IgD-negative memory B cell (primary cell): ENCODE data around the gene MRPL50. TPM values are rescaled to one million over a fixed set of nuclear protein-coding genes. Genes with fewer than 3 reads are reported as not detected.

Source experiments
- H3K27ac Mint-ChIP-seq, 3 donors: one replicate each; pipeline ENCODE4 v1.8.0; 2020 to 2022; ENCODE audit warnings: mild to moderate bottlenecking in 3 of 3, mixed read lengths in 3 of 3, moderate library complexity in 1 of 3
- H3K27me3 Mint-ChIP-seq: one replicate; pipeline ENCODE4 v1.8.0; 2021; ENCODE audit warnings: mixed read lengths
- H3K36me3 Mint-ChIP-seq: one replicate; pipeline ENCODE4 v1.8.0; 2020; ENCODE audit warnings: mild to moderate bottlenecking, mixed read lengths
- H3K4me1 Mint-ChIP-seq, 3 donors: one replicate each; pipeline ENCODE4 v1.8.0; 2020 to 2022; ENCODE audit warnings: mixed read lengths in 3 of 3, mild to moderate bottlenecking in 1 of 3
- H3K4me3 Mint-ChIP-seq, 4 donors: one replicate each; pipeline ENCODE4 v1.8.0; 2020 to 2022; ENCODE audit warnings: mild to moderate bottlenecking in 4 of 4, mixed read lengths in 4 of 4, moderate library complexity in 3 of 4
- H3K9me3 Mint-ChIP-seq, 3 donors: one replicate each; pipeline ENCODE4 v1.8.0; 2020 to 2021; ENCODE audit warnings: mixed read lengths in 3 of 3, mild to moderate bottlenecking in 1 of 3
- polyA plus RNA-seq: library from polyadenylated mRNA; unstranded; fragments of 300-500 nt; fragmentation: Illumina TruSeq; gene quantifications from one replicate; pipeline ENCODE4 v1.2.3, GENCODE V29; 2021

The MRPL50 gene
- polyA plus RNA-seq, 1 donor from 2014 or later: 14.4 TPM

- no peaks in the 10 kb centered on the region for H3K27me3 Mint-ChIP-seq
- no peak overlapping the region for H3K4me3 Mint-ChIP-seq
- no peak overlapping the region for H3K27ac Mint-ChIP-seq
- peaks cover 0 to 7% (median 2%) of the 10 kb centered on the region in 3 donors for H3K9me3 Mint-ChIP-seq
- H3K36me3 Mint-ChIP-seq: peaks cover 8% of the 10 kb centered on the region
- peaks cover 14 to 34% (median 20%) of the 10 kb centered on the region in 3 donors for H3K4me1 Mint-ChIP-seq
These were observed 31.3 kb upstream of the MRPL50 start for GRCh38 chr9:101429736-101430135.

DNA sequence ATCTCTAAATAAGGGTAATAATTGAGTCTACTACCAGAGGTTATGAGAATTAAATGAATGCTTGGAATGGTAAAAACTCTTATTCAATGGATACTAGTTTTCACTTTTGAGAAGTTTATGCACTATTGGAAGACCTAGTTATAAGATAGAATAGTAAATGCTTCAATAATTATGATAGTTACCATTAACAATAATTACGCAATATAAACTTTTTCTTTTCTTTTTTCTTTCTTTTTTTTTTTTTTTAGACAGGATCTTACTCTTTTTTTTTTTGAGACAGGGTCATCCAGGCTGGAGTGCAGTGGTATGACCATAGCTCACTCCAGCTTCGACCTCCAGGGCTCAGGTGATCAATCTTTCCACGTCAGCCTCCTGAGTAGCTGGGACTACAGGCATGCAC lies 30.5 kb upstream of the MRPL50 start:
- H3K27me3 Mint-ChIP-seq: no peaks in the 10 kb centered on the region
- H3K4me1 Mint-ChIP-seq: peaks cover 14 to 32% (median 20%) of the 10 kb centered on the region in 3 donors
- no peak overlapping the region for H3K27ac Mint-ChIP-seq
- no peak overlapping the region for H3K4me3 Mint-ChIP-seq
- H3K9me3 Mint-ChIP-seq: peaks cover 0 to 9% (median 4%) of the 10 kb centered on the region in 3 donors
- H3K36me3 Mint-ChIP-seq: peaks cover 8% of the 10 kb centered on the region

DNA sequence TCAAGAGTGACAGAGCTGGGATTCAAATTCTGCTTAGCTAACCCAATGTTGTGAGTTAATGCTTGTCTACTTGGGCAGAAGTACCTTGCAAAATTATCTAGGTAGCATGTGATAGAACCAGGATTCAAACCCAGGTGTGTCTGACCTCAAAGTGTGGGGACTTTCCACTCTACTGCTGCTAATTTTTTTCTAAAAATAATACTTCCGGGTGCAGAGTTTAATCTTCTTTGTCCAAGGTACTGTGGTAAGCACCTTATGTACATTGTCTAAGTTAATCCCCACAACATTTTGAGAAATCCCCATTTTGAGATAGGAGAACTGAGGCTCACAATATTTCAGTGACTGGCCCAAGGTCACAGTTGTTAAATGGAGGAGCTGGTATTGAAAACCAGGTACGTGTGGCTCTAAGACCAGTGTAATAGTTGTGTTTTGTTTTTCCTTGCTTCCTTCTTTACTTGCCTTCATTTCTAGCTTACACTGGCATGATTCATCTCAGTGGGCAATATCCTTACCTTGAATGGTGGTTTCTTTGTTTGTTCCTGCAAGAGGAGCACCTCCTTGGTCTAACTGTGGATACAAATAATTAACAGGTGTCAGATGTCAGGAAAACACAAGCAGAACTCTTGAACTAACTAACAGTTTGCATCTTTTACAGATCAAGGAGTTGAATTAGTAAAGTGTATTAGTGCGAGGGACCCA lies 29.7 kb upstream of the MRPL50 start:
- Mint-ChIP-seq H3K9me3 (peaks cover 0 to 9% (median 2%) of the 10 kb centered on the region in 3 donors), H3K27ac (peak overlapping the region; percentile 19 to 92 (median 71)), H3K4me3 (peak overlapping the region; percentile 1 to 65 (median 11)), H3K27me3 (no peaks in the 10 kb centered on the region), H3K4me1 (peaks cover 14 to 32% (median 20%) of the 10 kb centered on the region in 3 donors), H3K36me3 (peaks cover 8% of the 10 kb centered on the region)

GRCh38 chr9:101427358-101427757 lies 28.9 kb upstream of the MRPL50 start:
- H3K9me3 Mint-ChIP-seq: peaks cover 0 to 9% (median 2%) of the 10 kb centered on the region in 3 donors

DNA sequence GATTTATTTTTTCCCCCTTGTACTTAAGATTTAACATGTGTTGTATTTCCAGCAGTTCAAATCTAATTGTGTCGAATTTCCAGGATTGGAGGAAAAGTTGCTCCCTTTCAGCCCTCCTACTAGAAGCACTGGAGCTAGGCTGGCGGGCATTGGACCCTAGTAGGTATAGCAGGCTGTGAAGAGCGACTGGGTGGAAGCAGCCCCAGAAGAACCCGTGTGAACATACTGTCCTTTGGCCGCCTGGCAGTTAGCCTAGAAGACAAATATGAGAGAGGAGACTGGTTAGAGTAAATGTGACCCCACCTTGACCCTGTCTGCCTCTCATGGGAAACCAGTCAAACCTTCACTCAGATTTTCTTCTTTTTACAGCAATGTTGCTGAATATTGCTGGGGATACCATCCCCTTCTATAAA lies 23.2 kb upstream of the MRPL50 start:
- H3K9me3 Mint-ChIP-seq: peaks cover 8 to 13% (median 9%) of the 10 kb centered on the region in 3 donors
- H3K27ac Mint-ChIP-seq: peak overlapping the region in 1 of 3 donors; percentile 27
- peaks cover 6% of the 10 kb centered on the region for H3K36me3 Mint-ChIP-seq
- no peaks in the 10 kb centered on the region for H3K27me3 Mint-ChIP-seq
- peaks cover 0 to 11% (median 0%) of the 10 kb centered on the region in 3 donors for H3K4me1 Mint-ChIP-seq
- no peak overlapping the region for H3K4me3 Mint-ChIP-seq

More at GRCh38 chr9:101427358-101427757, 28.9 kb upstream of the MRPL50 start:
- Mint-ChIP-seq H3K36me3 (peaks cover 8% of the 10 kb centered on the region), H3K27me3 (no peaks in the 10 kb centered on the region), H3K4me3 (peak overlapping the region in 2 of 4 donors; percentile 1 to 19), H3K27ac (peak overlapping the region; percentile 19 to 78 (median 71)), H3K4me1 (peaks cover 14 to 32% (median 20%) of the 10 kb centered on the region in 3 donors)

DNA sequence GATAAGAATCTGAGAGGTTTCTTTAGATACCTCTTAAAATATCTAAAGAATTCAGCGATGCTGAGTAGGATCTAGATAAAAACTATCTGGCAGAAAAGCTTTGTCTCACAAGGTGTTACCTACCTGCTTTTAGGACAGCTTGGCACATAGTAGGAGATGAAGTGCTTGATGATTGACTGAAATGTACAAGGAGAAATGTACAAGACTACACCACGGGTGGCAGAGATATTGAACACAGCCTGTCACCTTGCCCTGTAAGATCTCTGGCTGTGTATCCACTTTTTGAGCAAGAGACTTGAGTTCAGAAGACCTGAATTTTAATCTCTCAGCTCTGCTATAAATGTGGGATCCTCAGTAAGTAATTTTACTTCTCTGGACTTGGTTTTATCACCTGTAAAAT lies 21.4 kb upstream of the MRPL50 start:
- H3K36me3 Mint-ChIP-seq: peaks cover 6% of the 10 kb centered on the region
- peaks cover 12 to 16% (median 15%) of the 10 kb centered on the region in 3 donors for H3K9me3 Mint-ChIP-seq
- peaks cover 0 to 4% (median 0%) of the 10 kb centered on the region in 3 donors for H3K4me1 Mint-ChIP-seq
- no peaks in the 10 kb centered on the region for H3K27me3 Mint-ChIP-seq
- H3K27ac Mint-ChIP-seq: no peak overlapping the region
- no peak overlapping the region for H3K4me3 Mint-ChIP-seq

GRCh38 chr9:101418518-101419430 lies 20.4 kb upstream of the MRPL50 start:
- peaks cover 13 to 19% (median 19%) of the 10 kb centered on the region in 3 donors for H3K9me3 Mint-ChIP-seq
- H3K4me3 Mint-ChIP-seq: no peak overlapping the region
- peaks cover 6% of the 10 kb centered on the region for H3K36me3 Mint-ChIP-seq
- H3K4me1 Mint-ChIP-seq: peaks cover 0 to 4% (median 0%) of the 10 kb centered on the region in 3 donors
- H3K27ac Mint-ChIP-seq: peak overlapping the region in 1 of 3 donors; percentile 16
- no peaks in the 10 kb centered on the region for H3K27me3 Mint-ChIP-seq

GRCh38 chr9:101417977-101418376 lies 19.6 kb upstream of the MRPL50 start:
- Mint-ChIP-seq H3K4me3 (no peak overlapping the region), H3K27ac (no peak overlapping the region), H3K9me3 (peaks cover 18 to 25% (median 19%) of the 10 kb centered on the region in 3 donors), H3K27me3 (no peaks in the 10 kb centered on the region), H3K36me3 (peaks cover 6% of the 10 kb centered on the region), H3K4me1 (peaks cover 0 to 4% (median 2%) of the 10 kb centered on the region in 3 donors)

GRCh38 chr9:101417389-101417788 lies 19.0 kb upstream of the MRPL50 start:
- Mint-ChIP-seq H3K9me3 (peaks cover 18 to 30% (median 19%) of the 10 kb centered on the region in 3 donors), H3K4me3 (peak overlapping the region in 2 of 4 donors; percentile 1 to 20), H3K4me1 (peaks cover 0 to 4% (median 2%) of the 10 kb centered on the region in 3 donors), H3K27me3 (no peaks in the 10 kb centered on the region), H3K27ac (no peak overlapping the region), H3K36me3 (peaks cover 6% of the 10 kb centered on the region)

- H3K36me3 Mint-ChIP-seq: peaks cover 6% of the 10 kb centered on the region
- H3K9me3 Mint-ChIP-seq: peaks cover 16 to 30% (median 22%) of the 10 kb centered on the region in 3 donors
- H3K27ac Mint-ChIP-seq: no peak overlapping the region
- H3K4me3 Mint-ChIP-seq: peak overlapping the region in 1 of 4 donors; percentile 4
- no peaks in the 10 kb centered on the region for H3K27me3 Mint-ChIP-seq
- peaks cover 0 to 8% (median 2%) of the 10 kb centered on the region in 3 donors for H3K4me1 Mint-ChIP-seq
These were observed 17.2 kb upstream of the MRPL50 start for GRCh38 chr9:101415578-101415977.

GRCh38 chr9:101414839-101415238 lies 16.4 kb upstream of the MRPL50 start:
- no peak overlapping the region for H3K4me3 Mint-ChIP-seq
- peaks cover 0 to 9% (median 2%) of the 10 kb centered on the region in 3 donors for H3K4me1 Mint-ChIP-seq
- H3K27me3 Mint-ChIP-seq: no peaks in the 10 kb centered on the region
- no peak overlapping the region for H3K27ac Mint-ChIP-seq
- H3K36me3 Mint-ChIP-seq: peaks cover 6% of the 10 kb centered on the region
- peaks cover 16 to 35% (median 27%) of the 10 kb centered on the region in 3 donors for H3K9me3 Mint-ChIP-seq

DNA sequence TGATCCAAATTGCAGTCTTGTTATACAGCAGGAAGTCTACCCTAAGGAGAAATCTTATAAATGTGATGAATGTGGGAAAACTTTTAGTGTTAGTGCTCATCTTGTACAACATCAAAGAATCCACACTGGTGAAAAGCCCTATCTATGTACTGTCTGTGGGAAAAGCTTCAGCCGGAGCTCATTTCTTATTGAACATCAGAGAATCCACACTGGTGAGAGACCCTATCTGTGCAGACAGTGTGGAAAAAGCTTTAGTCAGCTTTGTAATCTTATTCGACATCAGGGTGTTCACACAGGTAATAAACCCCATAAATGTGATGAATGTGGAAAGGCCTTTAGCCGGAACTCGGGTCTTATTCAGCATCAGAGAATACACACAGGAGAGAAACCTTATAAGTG lies 10.7 kb upstream of the MRPL50 start:
- Mint-ChIP-seq H3K4me3 (no peak overlapping the region), H3K36me3 (peaks cover 38% of the 10 kb centered on the region), H3K4me1 (peaks cover 0 to 7% (median 3%) of the 10 kb centered on the region in 3 donors), H3K27me3 (no peaks in the 10 kb centered on the region), H3K27ac (no peak overlapping the region), H3K9me3 (peaks cover 26 to 58% (median 41%) of the 10 kb centered on the region in 3 donors)

- peaks cover 27 to 60% (median 43%) of the 10 kb centered on the region in 3 donors for H3K9me3 Mint-ChIP-seq
- no peak overlapping the region for H3K4me3 Mint-ChIP-seq
- H3K36me3 Mint-ChIP-seq: peaks cover 38% of the 10 kb centered on the region
- H3K27me3 Mint-ChIP-seq: no peaks in the 10 kb centered on the region
- no peak overlapping the region for H3K27ac Mint-ChIP-seq
- peaks cover 0 to 7% (median 2%) of the 10 kb centered on the region in 3 donors for H3K4me1 Mint-ChIP-seq
These were observed 10.1 kb upstream of the MRPL50 start for GRCh38 chr9:101408374-101409078.
